ENCODE data around the gene ORC1.

ORC1 gene

GRCh38 chr1:52404116-52404974, at the start of gene ORC1, which contains the start of gene PRPF38A:
TSS of gene ORC1 (minus strand) at chr1:52404423. CDS start at chr1:52402223, 2,200 bp downstream.
TSS of gene PRPF38A (plus strand) at chr1:52404602. CDS start at chr1:52404750, 148 bp downstream.
- peak; percentile 96 to 97 for DNase-seq (ENCODE audit: low read depth in 2 of 2, low spot score in 1 of 2)

DNA sequence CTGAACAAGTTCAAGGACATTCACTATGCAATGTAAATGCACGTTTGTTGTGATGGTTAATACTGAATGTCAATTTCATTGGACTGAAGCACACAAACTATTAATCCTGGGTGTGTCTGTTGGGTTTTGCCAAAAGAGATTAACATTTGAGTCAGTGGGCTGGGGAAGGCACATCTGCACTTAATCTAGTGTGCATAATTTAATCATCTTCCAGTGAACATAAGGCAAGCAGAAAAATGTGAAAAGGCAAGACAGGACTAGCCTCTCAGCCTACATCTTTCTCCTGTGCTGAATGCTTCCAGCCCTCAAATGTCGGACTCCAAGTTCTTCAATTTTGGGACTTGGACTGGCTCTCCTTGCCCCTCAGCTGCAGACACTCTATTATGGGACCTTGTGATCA, 40.2 kb upstream of the ORC1 start:
- DNase-seq (ENCODE audit: low read depth in 2 of 2, low spot score in 1 of 2), result no peak

- no peak for DNase-seq (ENCODE audit: low read depth in 2 of 2, low spot score in 1 of 2)
Observed at GRCh38 chr1:52439976-52440375, 35.8 kb upstream of the ORC1 start.

DNA sequence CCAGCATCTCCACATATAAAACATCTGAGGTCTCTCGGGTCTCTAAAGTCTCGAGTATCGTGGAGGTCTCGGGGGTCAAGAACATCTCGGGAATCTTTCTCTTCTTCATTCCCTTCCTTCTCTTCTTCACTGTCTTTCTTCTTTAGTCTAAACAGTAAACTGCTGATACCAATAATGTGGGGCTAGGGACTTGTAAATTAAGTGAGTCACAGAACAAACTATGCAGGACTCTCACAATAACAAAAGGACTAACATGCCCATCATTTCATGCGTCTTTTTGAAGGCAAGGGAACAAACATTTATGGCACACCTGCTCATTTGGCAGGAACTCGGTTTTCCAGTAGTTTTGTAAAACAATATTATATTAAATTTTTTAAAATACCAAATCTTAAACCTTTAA, 32.6 kb upstream of the ORC1 start:
- DNase-seq (ENCODE audit: low read depth in 2 of 2, low spot score in 1 of 2), result no peak

- no peak for DNase-seq (ENCODE audit: low read depth in 2 of 2, low spot score in 1 of 2)
Observed at GRCh38 chr1:52435650-52436049, 31.4 kb upstream of the ORC1 start.

DNA sequence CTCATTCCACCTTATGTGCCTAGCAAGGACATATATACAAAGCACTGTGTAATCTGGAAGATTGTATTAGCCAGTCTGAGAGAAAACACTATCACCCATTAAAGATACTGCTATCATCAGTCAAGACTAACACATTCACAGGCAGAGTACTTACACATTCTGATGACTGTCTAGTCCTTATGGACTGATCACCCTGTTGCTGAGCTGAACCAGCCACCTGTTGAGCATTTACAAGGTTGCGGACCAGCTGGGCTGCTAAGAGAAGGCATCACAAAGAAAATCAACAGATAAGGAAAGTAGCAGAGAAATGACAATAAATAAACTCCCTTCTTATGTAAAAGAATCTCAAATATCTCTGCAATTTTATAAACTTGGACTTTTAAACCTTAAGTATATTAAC, 31.0 kb upstream of the ORC1 start:
- no peak for DNase-seq (ENCODE audit: low read depth in 2 of 2, low spot score in 1 of 2)

- DNase-seq (ENCODE audit: low read depth in 2 of 2, low spot score in 1 of 2), result no peak
Observed at GRCh38 chr1:52432807-52433206, 28.6 kb upstream of the ORC1 start.

DNA sequence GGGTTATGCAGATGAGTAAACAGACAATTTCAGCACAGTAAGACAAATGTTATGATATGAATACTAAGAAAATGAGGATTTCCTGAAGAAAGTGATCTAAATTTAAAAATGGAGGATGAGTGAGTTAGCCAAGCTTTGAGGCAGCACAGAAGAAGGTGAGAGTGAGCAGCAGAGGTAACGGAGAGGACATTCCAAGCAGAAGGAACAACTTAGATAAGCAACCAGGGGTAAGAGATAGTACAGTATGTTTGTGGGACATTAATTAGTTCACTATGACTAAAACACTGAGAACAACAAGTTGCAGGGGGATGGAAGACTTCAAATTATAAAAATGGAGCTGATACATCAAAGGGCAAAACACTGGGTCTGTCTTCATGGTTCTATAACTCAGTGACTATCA, 22.9 kb upstream of the ORC1 start:
- DNase-seq (ENCODE audit: low read depth in 2 of 2, low spot score in 1 of 2), result no peak

GRCh38 chr1:52426371-52426770, 22.1 kb upstream of the ORC1 start:
- DNase-seq (ENCODE audit: low read depth in 2 of 2, low spot score in 1 of 2), result no peak

DNA sequence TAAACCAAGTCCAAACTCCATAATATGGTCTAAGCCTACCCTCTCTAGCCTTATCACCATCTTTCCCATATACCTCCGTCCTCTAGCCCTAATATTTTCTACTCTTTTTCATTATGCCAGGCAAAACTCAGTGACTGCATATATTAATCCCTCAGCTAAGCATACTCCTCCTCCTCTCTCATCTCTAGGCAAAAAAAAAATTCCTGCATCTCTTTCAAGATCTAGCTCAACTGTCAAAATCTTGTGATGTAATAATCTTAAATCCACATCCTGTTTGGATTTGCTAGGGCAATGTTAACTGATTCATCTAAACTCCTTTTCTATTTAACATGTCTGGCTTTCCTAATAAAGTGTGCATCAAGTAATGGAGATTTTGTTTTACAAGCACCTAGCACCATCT, 20.6 kb upstream of the ORC1 start:
- no peak for DNase-seq (ENCODE audit: low read depth in 2 of 2, low spot score in 1 of 2)

GRCh38 chr1:52424231-52424636, 20.0 kb upstream of the ORC1 start:
- no peak for DNase-seq (ENCODE audit: low read depth in 2 of 2, low spot score in 1 of 2)

- DNase-seq (ENCODE audit: low read depth in 2 of 2, low spot score in 1 of 2), result peak; percentile 41 to 51
Observed at GRCh38 chr1:52423771-52424170, 19.5 kb upstream of the ORC1 start.

- no peak for DNase-seq (ENCODE audit: low read depth in 2 of 2, low spot score in 1 of 2)
Observed at GRCh38 chr1:52423055-52423454, 18.8 kb upstream of the ORC1 start.

DNA sequence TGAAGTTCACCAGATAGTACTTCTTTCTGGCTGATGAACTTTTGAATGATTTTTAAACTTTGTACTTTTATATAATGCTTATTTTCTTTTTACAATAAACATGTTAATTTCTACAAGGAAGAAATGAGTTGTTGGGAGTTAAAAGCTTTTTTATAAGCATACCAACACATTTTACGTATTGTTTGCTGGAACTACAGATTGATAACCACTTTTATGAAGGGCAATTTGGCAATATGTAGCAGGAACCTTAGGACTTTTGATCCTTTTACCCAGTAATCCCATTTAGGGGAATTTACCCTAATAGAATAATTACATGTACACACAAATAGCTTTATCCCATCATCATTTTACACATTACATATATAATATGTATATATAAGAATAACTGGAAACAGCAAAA, 16.5 kb upstream of the ORC1 start:
- DNase-seq (ENCODE audit: low read depth in 2 of 2, low spot score in 1 of 2), result no peak

DNA sequence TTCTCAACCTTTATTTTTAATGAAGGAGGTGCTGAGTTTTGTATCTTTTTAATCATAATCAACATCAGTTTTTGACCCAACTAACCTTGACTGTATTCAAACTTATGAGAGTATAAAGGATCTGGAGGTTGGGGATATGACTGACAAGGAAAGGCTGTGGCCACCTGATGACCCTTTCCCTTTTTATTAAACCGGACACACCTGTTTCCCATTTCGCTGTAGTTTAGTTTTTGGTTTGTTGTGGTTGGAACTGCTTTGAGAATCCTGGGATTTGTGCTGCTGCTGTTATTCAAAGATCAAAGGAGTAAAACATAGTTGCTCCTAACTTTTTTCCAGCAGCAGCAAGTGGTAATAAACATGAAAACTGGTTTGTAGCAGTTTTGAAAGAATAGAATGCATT, 12.6 kb upstream of the ORC1 start:
- DNase-seq (ENCODE audit: low read depth in 2 of 2, low spot score in 1 of 2), result no peak

DNA sequence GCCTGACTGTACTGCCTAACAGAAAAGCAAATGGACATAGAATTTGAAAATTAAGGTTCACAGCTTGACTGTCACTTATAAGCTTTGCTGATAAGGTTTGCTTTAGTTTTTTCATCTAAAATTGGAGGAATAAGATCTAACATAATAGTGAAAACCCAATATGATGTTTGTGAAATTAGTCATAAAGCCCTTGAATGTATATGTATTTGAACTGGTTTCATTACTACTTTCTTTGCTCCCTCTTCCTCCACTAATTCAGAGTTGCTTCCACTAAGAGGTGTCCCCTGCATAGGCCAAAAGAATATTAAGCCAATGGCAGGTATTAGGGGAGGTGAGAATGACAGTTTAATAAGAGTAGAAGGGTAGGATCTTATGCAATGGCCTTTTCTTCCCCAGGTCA, 10.7 kb upstream of the ORC1 start:
- DNase-seq (ENCODE audit: low read depth in 2 of 2, low spot score in 1 of 2), result no peak

DNA sequence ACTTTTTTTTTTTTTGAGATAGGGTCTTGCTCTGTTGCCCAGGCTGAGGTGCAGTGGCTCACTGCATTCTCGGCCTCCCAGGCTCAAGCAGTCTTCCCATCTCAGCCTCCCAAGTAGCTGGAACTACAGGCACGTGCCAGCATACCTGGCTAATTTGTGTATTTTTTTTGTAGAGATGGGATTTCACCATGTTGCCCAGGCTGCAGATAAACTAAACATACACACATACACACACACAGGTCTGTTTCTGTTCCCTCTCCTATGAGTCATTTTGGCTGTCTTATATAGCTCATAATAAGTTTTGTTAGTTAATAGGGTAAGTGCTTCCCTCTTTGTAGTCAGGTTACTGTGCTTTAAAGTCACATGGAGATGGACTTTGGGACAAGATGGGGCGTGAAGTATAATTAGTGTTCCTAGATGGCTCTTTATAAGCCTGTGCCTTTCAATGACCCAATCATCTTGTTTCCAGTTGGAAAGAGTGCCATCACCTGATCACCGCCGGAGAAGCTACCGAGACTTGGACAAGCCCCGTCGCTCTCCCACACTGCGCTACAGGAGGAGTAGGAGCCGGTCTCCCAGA, 9.3 kb upstream of the ORC1 start:
- DNase-seq (ENCODE audit: low read depth in 2 of 2, low spot score in 1 of 2), result no peak

DNA sequence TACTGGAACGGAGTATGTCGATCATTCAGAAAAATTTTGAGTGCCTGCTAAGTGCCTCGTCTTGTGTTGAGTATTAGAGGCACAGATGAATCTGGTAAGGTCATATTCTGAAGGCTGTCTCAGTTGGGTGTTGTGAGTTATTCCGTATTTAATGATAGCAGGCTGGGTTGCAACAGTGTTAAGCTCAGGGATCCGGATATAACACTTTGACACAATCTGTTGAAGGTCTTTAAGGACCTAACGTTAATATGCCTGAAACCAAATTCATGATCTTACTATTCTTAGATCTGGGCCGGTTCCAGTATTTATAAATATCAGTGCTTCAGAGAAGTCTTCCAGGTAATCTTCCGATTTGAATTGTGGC, 734 bp upstream of the ORC1 start:
- DNase-seq (ENCODE audit: low read depth in 2 of 2, low spot score in 1 of 2), result no peak

- peak in 1 of 2 donors; percentile 6 for DNase-seq (ENCODE audit: low read depth in 2 of 2, low spot score in 1 of 2)
Observed at GRCh38 chr1:52403566-52404115, 582 bp downstream of the ORC1 start.

DNA sequence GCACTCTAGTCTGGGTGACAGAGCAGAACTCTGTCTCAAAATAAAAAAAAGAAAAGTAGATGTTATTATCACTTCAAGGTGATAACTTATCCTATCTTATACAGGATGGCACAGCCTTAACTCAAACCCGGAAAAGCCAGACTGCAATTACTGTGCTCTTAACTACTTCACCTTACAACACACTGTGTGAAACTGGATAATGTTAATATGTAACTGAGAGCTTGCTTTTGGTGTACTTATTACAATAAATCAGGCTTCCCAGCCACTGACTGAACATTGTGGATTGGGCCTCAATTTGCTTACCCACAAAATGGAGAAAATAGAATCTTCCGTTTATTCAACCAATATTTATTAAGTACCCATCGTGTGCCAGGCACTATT, 1.4 kb downstream of the ORC1 start:
- no peak for DNase-seq (ENCODE audit: low read depth in 2 of 2, low spot score in 1 of 2)

DNA sequence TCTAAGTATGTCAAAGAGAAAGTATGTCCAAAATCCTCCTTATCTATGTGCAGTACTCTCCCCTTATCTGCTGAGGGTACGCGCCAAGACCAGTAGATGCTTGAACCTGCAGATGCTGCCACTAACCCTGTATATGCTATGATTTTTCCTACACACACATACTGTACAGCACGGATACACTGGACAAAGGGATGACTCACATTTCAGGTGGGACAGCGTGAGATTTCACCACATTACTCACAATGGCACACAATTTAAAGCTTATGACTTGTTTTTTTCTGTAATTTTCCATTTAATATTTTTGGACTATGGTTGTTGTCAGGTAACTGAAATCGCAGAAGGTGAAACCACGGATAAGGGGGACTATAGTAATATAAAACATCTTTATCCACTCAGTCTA, 4.1 kb downstream of the ORC1 start:
- DNase-seq (ENCODE audit: low read depth in 2 of 2, low spot score in 1 of 2), result no peak

DNA sequence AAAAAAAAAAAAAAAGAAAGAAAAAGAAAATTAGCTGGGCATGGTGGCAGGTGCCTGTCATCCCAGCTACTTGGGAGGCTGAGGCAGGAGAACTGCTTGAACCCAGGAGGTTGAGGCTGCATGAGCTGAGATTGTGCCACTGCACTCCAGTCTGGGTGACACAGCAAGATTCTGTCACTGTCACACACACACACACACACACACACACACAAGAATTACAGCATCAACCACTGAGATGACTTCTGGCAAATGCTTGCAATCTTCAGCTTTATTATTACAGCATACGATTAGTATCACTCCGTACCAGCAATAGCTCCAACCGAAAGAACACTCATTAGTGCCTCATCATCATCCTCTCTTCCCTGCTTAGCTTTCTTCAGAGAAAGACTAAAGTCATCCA, 4.6 kb downstream of the ORC1 start:
- DNase-seq (ENCODE audit: low read depth in 2 of 2, low spot score in 1 of 2), result no peak

DNA sequence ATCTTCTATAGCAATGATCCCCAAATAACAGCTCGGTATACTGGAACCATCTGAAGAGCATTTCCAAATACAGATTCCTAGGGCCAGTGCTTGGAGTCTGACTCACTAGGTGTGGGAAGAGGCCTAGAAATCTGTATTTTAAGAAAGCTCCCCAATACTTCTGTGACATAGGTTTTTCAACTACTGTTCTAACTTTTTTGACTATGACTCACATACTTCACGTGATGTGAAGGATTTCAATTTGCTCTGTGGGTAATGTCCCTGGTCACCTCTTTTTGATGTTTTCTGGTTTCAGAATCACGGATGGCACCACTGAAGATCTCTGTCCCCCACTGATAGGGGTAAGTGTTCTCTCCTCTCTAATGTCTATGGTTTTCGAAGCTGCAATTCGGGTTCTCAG, 11.0 kb downstream of the ORC1 start:
- no peak for DNase-seq (ENCODE audit: low read depth in 2 of 2, low spot score in 1 of 2)

Data from stimulated activated CD8-positive, alpha-beta memory T cell treated with anti-CD3 and anti-CD28 coated beads, Interleukin-4, amount 100 ng/mL, for 1 hour (primary cell).